ENCODE measurements around the gene TFCP2L1. TPM values are rescaled to one million over a fixed set of nuclear protein-coding genes. Genes with fewer than 3 reads are reported as not detected.
A peak's percentile ranks its signal among the peaks of the same experiment; 100 is the strongest.

TFCP2L1 gene
- total RNA-seq (2014; rRNA removed; shearing (Covaris generic)) (4.5 and 6.4 TPM in 2 replicates), polyA plus RNA-seq (2016; fragmentation: Nextera tagmentation; extraction: Ambion mirVana) (0.94 and 1.2 TPM in 2 replicates)
- long read RNA-seq = 0 reads

- Histone ChIP-seq H3K4me3 (peak within 1 kb of the TSS; percentile 81), H3K79me2 (replicated peaks; ENCODE audit: insufficient read depth) (no peaks in the 10 kb centered on the region), H3K27me3 (ENCODE audit: insufficient read depth) (peaks cover 35% of the 10 kb centered on the region), H3K4me2 (peak within 1 kb of the TSS; percentile 94), H3K9me2 (ENCODE audit: insufficient read depth) (no peaks in the 10 kb centered on the region), H3K4me1 (ENCODE audit: insufficient read depth) (peaks cover 7% of the 10 kb centered on the region), H4K20me1 (replicated peaks; ENCODE audit: insufficient read depth) (no peaks in the 10 kb centered on the region), H3F3A (replicated peaks; ENCODE audit: low read depth) (no peaks in the 10 kb centered on the region), H2AFZ (peak within 1 kb of the TSS; percentile 97), H3K27ac (ENCODE audit: low read depth) (no peak within 1 kb of the TSS), H3K36me3 (ENCODE audit: insufficient read depth) (no peaks in the 10 kb centered on the region)
- Mint-ChIP-seq H3K36me3 (ENCODE audit: low read depth) (no peaks in the 10 kb centered on the region), H3K4me3 (peak within 1 kb of the TSS; percentile 82), H3K4me1 (peaks cover 16% of the 10 kb centered on the region), H3K9me3 (no peaks in the 10 kb centered on the region), H3K27ac (no peak within 1 kb of the TSS), H3K27me3 (ENCODE audit: insufficient read depth, low read depth, poor library complexity) (peaks cover 47% of the 10 kb centered on the region)
- TF ChIP-seq, protein P1, sequence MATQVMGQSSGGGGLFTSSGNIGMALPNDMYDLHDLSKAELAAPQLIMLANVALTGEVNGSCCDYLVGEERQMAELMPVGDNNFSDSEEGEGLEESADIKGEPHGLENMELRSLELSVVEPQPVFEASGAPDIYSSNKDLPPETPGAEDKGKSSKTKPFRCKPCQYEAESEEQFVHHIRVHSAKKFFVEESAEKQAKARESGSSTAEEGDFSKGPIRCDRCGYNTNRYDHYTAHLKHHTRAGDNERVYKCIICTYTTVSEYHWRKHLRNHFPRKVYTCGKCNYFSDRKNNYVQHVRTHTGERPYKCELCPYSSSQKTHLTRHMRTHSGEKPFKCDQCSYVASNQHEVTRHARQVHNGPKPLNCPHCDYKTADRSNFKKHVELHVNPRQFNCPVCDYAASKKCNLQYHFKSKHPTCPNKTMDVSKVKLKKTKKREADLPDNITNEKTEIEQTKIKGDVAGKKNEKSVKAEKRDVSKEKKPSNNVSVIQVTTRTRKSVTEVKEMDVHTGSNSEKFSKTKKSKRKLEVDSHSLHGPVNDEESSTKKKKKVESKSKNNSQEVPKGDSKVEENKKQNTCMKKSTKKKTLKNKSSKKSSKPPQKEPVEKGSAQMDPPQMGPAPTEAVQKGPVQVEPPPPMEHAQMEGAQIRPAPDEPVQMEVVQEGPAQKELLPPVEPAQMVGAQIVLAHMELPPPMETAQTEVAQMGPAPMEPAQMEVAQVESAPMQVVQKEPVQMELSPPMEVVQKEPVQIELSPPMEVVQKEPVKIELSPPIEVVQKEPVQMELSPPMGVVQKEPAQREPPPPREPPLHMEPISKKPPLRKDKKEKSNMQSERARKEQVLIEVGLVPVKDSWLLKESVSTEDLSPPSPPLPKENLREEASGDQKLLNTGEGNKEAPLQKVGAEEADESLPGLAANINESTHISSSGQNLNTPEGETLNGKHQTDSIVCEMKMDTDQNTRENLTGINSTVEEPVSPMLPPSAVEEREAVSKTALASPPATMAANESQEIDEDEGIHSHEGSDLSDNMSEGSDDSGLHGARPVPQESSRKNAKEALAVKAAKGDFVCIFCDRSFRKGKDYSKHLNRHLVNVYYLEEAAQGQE (IDR thresholded peaks at IDR 0.05; ENCODE audit: unreplicated experiment) = no peak
- peak; percentile 49 for TF ChIP-seq POLR2AphosphoS5 (IDR thresholded peaks at IDR 0.05; ENCODE audit: low read depth)
- TF ChIP-seq JUNB (IDR thresholded peaks at IDR 0.05; ENCODE audit: unreplicated experiment) = no peak
- peak; percentile 77 for DNase-seq (ENCODE audit: low spot score)
- ATAC-seq = peak; percentile 82
Measured at GRCh38 chr2:121284463-121285449, at the start of gene TFCP2L1. TFCP2L1 (minus strand) TSS chr2:121285202; CDS start chr2:121285109, 93 bp downstream.

- Histone ChIP-seq H2AFZ (no peak overlapping the region), H3K27me3 (ENCODE audit: insufficient read depth) (no peaks in the 10 kb centered on the region), H3K27ac (ENCODE audit: low read depth) (no peak overlapping the region), H3K4me1 (ENCODE audit: insufficient read depth) (peaks cover 13% of the 10 kb centered on the region), H3F3A (replicated peaks; ENCODE audit: low read depth) (no peaks in the 10 kb centered on the region), H3K36me3 (ENCODE audit: insufficient read depth) (no peaks in the 10 kb centered on the region), H3K9me2 (ENCODE audit: insufficient read depth) (no peaks in the 10 kb centered on the region), H4K20me1 (replicated peaks; ENCODE audit: insufficient read depth) (no peaks in the 10 kb centered on the region), H3K4me3 (no peak overlapping the region), H3K4me2 (no peak overlapping the region), H3K79me2 (replicated peaks; ENCODE audit: insufficient read depth) (no peaks in the 10 kb centered on the region)
- Mint-ChIP-seq H3K27me3 (ENCODE audit: insufficient read depth, low read depth, poor library complexity) (peaks cover 9% of the 10 kb centered on the region), H3K27ac (no peak overlapping the region), H3K9me3 (no peaks in the 10 kb centered on the region), H3K4me1 (peaks cover 29% of the 10 kb centered on the region), H3K4me3 (no peak overlapping the region), H3K36me3 (ENCODE audit: low read depth) (no peaks in the 10 kb centered on the region)
- ATAC-seq (no peak), DNase-seq (ENCODE audit: low spot score) (no peak)
- TF ChIP-seq STAT1 (IDR thresholded peaks at IDR 0.05; ENCODE audit: unreplicated experiment) (no peak), JUNB (IDR thresholded peaks at IDR 0.05; ENCODE audit: unreplicated experiment) (no peak)
- TF ChIP-seq, protein P2, sequence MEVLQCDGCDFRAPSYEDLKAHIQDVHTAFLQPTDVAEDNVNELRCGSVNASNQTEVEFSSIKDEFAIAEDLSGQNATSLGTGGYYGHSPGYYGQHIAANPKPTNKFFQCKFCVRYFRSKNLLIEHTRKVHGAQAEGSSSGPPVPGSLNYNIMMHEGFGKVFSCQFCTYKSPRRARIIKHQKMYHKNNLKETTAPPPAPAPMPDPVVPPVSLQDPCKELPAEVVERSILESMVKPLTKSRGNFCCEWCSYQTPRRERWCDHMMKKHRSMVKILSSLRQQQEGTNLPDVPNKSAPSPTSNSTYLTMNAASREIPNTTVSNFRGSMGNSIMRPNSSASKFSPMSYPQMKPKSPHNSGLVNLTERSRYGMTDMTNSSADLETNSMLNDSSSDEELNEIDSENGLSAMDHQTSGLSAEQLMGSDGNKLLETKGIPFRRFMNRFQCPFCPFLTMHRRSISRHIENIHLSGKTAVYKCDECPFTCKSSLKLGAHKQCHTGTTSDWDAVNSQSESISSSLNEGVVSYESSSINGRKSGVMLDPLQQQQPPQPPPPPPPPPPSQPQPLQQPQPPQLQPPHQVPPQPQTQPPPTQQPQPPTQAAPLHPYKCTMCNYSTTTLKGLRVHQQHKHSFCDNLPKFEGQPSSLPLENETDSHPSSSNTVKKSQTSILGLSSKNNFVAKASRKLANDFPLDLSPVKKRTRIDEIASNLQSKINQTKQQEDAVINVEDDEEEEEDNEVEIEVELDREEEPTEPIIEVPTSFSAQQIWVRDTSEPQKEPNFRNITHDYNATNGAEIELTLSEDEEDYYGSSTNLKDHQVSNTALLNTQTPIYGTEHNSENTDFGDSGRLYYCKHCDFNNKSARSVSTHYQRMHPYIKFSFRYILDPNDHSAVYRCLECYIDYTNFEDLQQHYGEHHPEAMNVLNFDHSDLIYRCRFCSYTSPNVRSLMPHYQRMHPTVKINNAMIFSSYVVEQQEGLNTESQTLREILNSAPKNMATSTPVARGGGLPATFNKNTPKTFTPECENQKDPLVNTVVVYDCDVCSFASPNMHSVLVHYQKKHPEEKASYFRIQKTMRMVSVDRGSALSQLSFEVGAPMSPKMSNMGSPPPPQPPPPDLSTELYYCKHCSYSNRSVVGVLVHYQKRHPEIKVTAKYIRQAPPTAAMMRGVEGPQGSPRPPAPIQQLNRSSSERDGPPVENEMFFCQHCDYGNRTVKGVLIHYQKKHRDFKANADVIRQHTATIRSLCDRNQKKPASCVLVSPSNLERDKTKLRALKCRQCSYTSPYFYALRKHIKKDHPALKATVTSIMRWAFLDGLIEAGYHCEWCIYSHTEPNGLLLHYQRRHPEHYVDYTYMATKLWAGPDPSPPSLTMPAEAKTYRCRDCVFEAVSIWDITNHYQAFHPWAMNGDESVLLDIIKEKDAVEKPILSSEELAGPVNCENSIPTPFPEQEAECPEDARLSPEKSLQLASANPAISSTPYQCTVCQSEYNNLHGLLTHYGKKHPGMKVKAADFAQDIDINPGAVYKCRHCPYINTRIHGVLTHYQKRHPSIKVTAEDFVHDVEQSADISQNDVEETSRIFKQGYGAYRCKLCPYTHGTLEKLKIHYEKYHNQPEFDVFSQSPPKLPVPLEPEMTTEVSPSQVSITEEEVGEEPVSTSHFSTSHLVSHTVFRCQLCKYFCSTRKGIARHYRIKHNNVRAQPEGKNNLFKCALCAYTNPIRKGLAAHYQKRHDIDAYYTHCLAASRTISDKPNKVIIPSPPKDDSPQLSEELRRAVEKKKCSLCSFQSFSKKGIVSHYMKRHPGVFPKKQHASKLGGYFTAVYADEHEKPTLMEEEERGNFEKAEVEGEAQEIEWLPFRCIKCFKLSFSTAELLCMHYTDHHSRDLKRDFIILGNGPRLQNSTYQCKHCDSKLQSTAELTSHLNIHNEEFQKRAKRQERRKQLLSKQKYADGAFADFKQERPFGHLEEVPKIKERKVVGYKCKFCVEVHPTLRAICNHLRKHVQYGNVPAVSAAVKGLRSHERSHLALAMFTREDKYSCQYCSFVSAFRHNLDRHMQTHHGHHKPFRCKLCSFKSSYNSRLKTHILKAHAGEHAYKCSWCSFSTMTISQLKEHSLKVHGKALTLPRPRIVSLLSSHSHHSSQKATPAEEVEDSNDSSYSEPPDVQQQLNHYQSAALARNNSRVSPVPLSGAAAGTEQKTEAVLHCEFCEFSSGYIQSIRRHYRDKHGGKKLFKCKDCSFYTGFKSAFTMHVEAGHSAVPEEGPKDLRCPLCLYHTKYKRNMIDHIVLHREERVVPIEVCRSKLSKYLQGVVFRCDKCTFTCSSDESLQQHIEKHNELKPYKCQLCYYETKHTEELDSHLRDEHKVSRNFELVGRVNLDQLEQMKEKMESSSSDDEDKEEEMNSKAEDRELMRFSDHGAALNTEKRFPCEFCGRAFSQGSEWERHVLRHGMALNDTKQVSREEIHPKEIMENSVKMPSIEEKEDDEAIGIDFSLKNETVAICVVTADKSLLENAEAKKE (CRISPR knock-in tag; IDR thresholded peaks at IDR 0.05) = no peak
Measured at GRCh38 chr2:121333834-121334558, 49.0 kb upstream of the TFCP2L1 start.

Measured in GM23338 (cell line).